Hematopoietic multipotent progenitor cell treated with erythropoietin and hydrocortisone succinate and interleukin-3 and kit ligand, for 15 days (in vitro differentiated cells): Measurements from ENCODE around the gene SQSTM1.
"Not testable (repeated sequence)": the region's sequence is repeated elsewhere in the genome, so short reads cannot be mapped to it uniquely, and the experiment has no call there.

Experiments used
- DNase-seq: peaks from one replicate; pipeline ENCODE4 v3.0.0-alpha.2; 2015; ENCODE audit warnings: low spot score

SQSTM1 gene

GRCh38 chr5:179827680-179828079, 7.0 kb downstream of the SQSTM1 start:
- DNase-seq, result no peak

DNA sequence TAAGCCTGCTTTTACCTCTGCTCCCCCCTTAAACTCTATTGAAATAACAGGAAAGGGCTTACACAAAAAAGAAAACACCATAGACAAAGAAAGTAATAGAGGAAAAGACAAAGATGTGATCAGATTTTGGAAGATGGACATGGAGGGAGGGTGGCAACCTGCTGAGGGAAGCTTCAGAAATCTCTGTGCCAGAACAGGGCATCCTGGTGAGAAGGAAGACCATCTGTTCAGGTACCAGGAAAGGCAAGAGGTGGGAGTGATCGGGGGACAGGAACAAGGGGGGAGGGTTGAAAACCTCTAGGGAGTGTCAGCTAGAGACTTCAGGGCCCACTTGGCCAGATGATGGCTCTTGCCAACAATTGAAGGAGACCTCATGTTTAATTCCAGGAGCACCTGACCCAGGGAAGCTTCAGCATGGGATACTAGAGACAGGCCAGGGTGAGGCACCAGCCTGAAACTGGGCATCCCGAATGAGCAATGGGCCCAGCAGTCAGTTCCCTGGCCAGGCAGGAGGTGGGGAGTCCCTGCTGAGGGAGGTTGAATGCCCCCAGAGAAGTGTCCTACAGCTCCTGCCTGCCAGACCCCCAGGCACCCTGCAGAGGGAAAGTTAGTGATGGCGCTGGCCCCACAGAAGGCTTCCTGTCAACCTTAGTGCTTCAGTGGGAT, 8.2 kb downstream of the SQSTM1 start:
- no peak for DNase-seq

GRCh38 chr5:179829732-179830435, 9.2 kb downstream of the SQSTM1 start:
- DNase-seq, result no peak

DNA sequence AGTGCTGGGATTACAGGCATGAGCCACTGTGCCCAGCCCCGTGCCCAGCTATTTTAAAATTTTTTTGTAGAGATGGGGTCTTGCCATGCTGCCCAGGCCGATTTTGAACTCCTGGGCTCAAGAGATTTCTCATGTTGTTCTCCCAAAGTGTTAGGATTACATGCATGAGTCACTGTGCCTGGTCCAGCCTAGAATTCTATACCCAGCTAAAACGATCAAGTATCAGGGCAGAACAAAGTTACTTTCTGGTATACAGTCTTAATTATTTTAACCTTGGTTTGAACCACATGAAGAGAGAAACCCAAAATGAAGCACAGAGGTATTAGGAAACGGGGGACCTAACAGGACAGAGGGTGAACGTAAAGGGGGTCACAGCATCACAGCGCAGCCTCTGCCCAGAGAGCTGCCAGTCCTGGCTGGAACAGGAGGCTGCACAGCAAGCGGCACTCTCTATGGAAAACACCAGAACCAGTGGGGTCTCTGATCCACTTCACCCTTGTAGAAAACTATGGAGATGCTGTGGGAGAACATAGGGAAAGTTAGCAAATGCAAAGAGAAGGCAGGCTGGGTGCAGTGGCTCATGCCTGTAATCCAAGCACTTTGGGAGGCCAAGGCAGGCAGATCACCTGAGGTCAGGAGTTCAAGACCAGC, 10.2 kb downstream of the SQSTM1 start:
- no peak for DNase-seq

GRCh38 chr5:179832039-179832745, 11.5 kb downstream of the SQSTM1 start:
- DNase-seq, result no peak

DNA sequence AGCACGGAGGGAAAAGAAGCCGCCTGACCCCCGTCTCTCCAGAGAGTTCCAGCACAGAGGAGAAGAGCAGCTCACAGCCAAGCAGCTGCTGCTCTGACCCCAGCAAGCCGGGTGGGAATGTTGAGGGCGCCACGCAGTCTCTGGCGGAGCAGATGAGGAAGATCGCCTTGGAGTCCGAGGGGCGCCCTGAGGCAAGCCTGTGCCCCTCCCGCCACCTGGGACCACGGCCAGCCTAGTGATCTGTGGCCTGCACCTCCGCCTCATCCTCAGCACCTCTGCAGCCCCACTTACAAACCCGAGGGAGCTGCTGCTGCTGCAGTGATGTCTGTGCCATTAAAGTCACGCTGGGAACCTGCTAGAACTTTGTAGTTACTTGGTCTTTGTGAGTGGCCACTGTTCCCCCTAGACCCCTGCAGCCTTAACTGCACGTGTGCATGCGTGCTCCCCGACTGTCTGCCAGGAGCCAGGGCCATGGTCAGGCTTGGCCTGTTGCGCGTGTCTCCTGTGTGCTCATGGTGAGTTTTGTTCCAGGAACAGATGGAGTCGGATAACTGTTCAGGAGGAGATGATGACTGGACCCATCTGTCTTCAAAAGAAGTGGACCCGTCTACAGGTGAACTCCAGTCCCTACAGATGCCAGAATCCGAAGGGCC, 12.5 kb downstream of the SQSTM1 start:
- DNase-seq, result no peak

GRCh38 chr5:179833709-179834070, 13.0 kb downstream of the SQSTM1 start:
- no peak for DNase-seq

DNA sequence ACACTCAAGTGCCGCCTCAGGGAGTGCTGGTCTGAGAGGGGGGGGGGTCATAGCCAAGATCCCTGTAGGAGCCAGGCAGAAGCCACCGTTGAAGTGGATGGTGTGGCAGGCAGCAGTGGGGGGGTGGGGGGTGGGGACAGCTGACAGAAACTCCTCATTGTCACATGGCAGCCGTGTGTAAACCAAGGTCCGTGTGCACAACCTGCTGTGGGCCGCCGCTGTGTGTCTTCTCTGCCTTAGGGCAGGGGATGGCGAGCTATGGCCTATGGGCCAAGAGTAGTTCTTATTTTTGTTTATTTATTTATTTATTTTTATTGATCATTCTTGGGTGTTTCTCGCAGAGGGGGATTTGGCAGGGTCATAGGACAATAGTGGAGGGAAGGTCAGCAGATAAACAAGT, 13.4 kb downstream of the SQSTM1 start:
- DNase-seq, result no peak

GRCh38 chr5:179834871-179835270, 14.2 kb downstream of the SQSTM1 start:
- DNase-seq, result not testable (repeated sequence)

DNA sequence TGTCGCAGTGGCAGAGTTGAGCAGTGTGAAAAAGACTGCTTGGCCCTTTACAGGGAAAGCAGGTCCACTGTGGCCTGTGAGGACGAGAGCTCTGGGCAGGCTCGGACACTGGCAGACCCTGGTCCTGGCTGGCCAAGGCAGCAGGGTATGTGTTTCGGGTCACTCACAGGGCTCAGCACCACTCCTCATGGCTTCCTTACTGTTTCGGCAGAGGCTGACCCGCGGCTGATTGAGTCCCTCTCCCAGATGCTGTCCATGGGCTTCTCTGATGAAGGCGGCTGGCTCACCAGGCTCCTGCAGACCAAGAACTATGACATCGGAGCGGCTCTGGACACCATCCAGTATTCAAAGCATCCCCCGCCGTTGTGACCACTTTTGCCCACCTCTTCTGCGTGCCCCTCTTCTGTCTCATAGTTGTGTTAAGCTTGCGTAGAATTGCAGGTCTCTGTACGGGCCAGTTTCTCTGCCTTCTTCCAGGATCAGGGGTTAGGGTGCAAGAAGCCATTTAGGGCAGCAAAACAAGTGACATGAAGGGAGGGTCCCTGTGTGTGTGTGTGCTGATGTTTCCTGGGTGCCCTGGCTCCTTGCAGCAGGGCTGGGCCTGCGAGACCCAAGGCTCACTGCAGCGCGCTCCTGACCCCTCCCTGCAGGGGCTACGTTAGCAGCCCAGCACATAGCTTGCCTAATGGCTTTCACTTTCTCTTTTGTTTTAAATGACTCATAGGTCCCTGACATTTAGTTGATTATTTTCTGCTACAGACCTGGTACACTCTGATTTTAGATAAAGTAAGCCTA, 15.7 kb downstream of the SQSTM1 start:
- DNase-seq, result peak; percentile 38

- no peak for DNase-seq
Observed at GRCh38 chr5:179837076-179838011, 16.6 kb downstream of the SQSTM1 start.

DNA sequence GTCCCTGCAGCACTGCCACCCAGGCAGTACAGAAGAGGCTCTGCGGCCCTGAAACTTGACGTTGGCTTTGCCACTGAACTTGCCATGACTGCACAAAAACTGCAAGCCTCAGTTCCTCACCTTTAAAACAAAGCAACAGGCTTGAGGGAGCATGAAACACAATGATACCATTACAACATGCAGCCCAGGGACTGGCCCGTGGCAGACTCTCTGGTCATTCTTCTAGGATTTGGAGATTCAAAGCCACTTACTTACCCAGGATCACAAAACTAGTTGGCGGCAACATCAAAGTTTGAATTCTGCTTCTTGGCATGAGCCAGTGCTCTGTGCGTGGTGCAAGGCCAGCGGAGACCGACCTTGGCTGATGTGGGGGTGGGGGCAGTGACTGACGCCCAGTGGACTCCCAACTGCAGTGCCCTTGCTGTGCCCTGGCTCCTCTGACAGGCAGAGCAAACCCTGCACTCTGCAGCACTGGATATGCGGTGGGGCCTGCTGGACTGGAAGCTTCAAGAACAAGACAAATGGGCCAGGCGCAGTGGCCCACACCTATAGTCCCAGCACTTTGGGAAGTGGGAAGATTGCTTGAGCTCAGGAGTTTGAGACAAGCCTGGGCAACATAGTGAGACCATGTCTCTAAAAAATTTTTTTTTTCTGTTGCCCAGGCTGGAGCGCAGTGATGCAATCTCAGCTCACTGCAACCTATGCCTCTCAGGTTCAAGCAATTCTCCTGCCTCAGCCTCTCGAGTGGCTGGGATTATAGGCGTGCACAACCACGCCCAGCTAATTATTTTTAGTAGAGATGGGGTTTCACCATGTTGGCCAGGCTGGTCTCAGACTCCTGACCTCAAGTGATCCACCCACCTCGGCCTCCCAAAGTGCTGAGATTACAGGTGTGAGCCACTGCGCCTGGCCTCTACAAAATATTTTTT, 18.9 kb downstream of the SQSTM1 start:
- DNase-seq, result no peak

DNA sequence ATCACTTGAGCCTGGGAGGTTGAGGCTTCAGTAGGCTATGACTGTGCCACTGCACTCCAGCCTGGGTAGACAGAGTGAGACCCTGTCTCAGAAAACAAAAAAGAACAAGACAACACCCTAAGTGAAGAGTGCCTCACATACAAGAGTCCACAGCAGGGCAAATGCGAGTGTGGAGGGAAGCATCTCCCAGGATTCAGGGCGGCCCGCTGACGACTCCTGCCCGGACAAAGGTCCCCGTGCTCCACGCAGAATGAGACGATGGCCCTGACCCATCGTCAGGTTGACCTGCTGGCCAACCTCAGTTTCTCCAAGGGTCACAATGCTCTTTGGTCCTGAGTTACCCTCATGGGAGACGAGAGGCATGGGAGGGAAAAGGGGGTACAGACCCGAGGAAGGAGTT, 19.6 kb downstream of the SQSTM1 start:
- no peak for DNase-seq

- DNase-seq, result no peak
Observed at GRCh38 chr5:179840766-179841165, 20.1 kb downstream of the SQSTM1 start.

- DNase-seq, result no peak
Observed at GRCh38 chr5:179841621-179842020, 20.9 kb downstream of the SQSTM1 start.

DNA sequence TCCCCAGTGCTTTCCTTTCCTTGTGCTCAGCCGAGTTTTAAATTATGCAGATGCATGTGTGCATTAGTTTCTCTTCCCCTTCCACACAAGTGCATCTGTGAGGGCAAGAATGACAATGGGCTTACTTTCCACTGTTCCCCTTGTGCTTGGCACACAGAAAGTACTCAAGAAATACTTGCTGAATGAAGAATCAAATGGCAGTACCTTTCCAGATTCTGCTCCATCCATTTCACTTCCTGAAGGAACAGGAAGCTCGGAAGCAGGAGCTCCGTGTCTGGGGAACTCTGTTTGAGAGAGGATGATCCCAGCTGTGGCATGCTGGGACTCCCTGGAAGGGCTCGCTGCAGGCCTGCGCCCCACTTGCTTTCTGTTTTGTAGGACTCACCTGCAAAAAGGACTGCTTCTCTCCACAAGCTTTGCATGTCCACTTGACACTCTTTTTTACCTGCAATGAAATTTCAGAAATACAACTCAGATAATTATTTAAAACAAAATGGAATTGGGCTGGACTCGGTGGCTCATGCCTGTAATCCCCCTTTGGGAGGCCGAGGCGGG, 32.4 kb downstream of the SQSTM1 start:
- DNase-seq, result no peak

DNA sequence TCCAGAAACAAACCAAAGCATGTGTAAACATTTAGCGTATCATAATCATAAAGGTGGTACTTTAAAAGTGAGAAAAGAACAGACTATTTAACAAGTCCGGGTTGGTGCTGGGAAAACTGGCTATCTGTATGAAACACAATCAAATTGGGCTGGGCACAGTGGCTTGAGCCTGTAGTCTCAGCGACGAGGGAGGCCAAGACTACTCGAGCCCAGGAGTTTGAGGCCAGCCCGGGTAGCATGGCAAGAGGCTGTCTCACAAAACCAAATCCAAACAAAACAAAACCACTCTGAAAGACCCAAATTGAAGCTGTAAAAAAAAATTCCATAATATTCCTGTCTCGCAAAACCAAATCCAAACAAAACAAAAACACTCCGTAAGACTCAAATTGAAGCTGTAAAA, 33.7 kb downstream of the SQSTM1 start:
- no peak for DNase-seq

DNA sequence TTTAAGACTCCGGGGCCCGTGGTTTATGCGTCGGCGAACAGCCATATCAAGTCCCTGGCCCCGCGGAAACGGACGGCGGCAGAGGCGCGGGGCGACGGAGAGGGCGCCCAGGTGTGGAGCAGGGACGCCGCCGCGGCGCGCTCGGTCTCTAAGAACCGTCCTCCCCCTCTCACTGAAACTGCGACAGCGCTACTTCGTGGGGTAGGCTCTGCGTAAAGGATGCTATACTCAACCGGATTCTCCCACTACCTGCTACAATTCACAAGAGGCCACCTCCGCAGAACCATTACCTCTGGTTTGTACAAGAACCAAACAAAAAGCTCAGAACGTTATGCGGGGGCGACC, 37.5 kb downstream of the SQSTM1 start:
- DNase-seq, result no peak
